GM12865 (cell line): ENCODE data around the gene SCAMP4.
A peak's percentile ranks its signal among the peaks of the same experiment; 100 is the strongest.
"Not testable (repeated sequence)": the region's sequence is repeated elsewhere in the genome, so short reads cannot be mapped to it uniquely, and the experiment has no call there.

Experiments used
- DNase-seq: peaks from one replicate; pipeline ENCODE4 v3.0.0; 2010; ENCODE audit warnings: low read depth
- H3K4me3 ChIP-seq: 2 replicates; pipeline ENCODE4 v1.5.1; 2011; ENCODE audit warnings: mild to moderate bottlenecking, low read depth, low read length, control low read depth
- TF ChIP-seq, protein P1 (sequence below): IDR thresholded peaks from 2 replicates; pipeline ENCODE4 v1.5.1; 2011; ENCODE audit warnings: low read length, control low read depth, low read depth, inconsistent platforms; ENCODE audit not compliant: insufficient read depth; ENCODE audit errors: missing control alignments

SCAMP4 gene

DNA sequence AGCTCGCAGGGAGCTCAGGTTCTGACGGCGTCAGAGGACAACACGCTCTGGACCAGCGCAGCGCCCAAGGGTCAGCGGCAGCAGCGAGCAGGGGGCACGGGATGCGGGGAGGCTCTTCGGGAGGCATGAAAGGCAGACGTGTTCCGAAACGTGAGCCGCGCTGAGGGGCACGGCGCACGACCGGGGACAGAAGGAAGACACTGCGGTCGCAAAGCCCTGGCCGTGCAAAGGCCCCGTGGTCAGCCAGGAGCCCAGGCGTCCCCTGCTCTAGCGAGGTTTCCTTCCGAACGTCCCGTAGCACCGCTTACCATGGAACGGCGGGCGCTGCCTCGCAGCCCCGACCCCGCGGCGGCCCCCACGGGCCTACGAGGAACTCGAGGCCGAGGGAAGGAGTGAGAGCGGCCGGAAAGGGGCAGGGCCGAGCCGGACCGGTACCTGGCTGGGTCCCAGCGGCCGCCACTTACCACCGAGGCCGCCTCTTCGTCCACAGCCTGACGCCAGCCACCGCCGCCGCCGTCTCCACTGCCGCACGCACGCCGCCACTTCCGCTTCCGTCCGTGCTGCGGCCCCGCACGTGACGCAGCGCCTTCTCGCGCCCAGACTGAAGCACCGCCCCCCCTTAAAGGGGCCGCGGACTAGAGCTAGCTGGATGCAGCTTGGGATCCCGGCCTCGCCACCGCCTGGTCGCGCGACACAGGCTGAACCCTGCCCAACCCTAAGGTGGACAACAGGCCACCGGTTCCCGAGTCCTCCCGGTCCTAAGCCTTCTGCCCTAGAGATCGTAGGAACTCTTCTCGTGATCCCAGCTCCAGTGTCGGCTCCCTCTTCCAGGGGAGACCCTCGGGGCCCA lies 29.3 kb upstream of the SCAMP4 start:
- TF ChIP-seq, protein P1, sequence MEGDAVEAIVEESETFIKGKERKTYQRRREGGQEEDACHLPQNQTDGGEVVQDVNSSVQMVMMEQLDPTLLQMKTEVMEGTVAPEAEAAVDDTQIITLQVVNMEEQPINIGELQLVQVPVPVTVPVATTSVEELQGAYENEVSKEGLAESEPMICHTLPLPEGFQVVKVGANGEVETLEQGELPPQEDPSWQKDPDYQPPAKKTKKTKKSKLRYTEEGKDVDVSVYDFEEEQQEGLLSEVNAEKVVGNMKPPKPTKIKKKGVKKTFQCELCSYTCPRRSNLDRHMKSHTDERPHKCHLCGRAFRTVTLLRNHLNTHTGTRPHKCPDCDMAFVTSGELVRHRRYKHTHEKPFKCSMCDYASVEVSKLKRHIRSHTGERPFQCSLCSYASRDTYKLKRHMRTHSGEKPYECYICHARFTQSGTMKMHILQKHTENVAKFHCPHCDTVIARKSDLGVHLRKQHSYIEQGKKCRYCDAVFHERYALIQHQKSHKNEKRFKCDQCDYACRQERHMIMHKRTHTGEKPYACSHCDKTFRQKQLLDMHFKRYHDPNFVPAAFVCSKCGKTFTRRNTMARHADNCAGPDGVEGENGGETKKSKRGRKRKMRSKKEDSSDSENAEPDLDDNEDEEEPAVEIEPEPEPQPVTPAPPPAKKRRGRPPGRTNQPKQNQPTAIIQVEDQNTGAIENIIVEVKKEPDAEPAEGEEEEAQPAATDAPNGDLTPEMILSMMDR: no peak
- peak; percentile 96 for DNase-seq
- peak overlapping the region; percentile 97 for H3K4me3 ChIP-seq

DNA sequence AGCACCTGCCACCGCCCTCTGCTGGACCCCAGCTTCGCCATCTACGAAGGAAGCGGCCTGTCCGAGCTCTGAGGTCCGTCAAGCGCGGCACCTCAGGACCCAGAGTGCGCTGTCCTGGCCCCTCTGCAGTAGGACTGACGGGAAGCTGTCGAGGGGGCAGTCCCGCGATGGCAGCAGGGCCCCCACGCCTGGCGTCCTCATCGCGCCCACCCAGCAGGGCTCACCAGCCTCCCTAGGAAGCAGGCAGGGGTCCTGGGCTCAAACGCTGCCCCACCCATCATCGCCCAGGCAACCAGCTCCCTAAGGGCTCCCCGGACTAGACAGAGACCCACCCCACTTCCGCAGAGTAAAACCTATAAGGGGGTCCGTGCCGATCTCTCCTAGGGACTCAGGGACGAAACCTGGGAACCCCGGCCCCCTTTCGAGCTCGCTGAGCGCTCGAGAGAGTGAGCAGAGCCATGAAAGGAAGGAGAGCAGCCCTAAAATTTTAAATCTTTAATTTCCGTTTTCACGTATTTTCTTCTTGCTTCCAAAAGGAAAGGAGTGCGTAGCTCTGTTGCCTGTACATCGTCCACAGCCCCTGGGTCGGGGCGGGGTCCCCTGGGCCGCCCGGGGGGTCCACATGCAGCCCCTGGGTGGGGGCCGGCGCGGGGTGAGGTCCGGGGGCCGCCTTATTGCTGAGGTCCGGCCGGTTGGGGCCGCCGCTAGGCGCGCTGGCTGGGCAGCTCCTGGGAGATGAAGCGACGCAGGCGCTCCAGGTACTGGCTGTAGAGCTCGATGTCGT lies 28.5 kb upstream of the SCAMP4 start:
- H3K4me3 ChIP-seq: peak overlapping the region; percentile 97
- DNase-seq: peak; percentile 29

DNA sequence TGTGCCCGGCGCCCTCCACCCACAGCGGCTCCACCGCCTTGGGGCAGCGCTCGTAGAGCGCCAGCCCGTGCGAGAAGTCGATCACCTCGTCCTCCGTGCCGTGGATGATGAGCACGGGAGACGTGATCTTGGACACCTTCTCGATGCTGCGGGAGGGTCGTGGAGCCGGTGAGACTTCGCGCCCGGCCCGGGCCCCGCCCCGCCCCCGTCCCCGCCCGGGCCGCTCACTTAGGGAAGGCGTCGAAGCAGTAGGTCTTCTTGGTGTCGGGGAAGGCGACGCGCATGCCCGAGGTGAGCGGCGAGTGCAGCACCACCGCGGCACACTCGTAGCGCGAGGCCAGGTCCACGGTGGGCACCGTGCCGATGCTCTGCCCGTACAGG lies 27.9 kb upstream of the SCAMP4 start:
- DNase-seq, H3K4me3 ChIP-seq: not testable (repeated sequence)

DNA sequence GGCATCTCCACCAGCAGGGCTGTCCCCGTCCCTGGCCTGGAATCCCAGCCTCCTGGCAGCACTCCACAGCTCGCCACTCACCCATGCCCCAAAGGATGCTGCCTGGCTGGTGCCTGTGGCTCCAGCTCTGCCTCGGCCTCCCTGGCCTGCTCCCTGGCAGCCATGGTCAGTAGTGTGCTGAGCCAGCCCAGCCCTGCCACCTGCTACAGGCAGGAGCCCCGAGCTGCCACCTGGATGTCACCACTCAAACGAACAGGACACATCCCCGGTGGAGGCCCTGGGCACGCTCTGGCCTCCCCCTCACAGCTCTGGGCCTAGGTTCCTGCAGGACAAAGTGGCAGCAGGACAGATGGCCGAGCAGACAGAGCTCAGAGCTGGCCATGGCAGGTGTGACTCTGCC lies 26.6 kb upstream of the SCAMP4 start:
- not testable (repeated sequence) for DNase-seq, H3K4me3 ChIP-seq

DNA sequence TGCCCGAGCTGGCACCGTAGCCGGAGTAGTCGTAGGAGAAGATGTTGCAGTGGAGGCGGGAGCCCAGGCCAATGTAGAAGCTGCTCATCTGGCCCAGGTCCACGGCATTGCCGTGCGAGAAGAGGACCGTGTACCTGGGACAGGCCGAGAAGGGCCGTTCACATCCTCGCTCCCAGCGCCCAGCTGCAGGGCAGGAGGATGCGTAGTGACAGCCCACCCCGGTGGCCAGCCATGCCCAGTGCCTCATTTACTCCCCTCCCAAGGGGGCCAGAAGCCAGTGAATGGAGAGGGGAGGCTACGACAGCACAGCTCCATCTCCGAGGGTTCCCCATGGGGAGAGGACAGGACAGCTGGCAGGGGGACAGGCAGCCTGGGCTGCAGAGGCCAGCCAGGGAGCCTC lies 25.2 kb upstream of the SCAMP4 start:
- H3K4me3 ChIP-seq: not testable (repeated sequence)

DNA sequence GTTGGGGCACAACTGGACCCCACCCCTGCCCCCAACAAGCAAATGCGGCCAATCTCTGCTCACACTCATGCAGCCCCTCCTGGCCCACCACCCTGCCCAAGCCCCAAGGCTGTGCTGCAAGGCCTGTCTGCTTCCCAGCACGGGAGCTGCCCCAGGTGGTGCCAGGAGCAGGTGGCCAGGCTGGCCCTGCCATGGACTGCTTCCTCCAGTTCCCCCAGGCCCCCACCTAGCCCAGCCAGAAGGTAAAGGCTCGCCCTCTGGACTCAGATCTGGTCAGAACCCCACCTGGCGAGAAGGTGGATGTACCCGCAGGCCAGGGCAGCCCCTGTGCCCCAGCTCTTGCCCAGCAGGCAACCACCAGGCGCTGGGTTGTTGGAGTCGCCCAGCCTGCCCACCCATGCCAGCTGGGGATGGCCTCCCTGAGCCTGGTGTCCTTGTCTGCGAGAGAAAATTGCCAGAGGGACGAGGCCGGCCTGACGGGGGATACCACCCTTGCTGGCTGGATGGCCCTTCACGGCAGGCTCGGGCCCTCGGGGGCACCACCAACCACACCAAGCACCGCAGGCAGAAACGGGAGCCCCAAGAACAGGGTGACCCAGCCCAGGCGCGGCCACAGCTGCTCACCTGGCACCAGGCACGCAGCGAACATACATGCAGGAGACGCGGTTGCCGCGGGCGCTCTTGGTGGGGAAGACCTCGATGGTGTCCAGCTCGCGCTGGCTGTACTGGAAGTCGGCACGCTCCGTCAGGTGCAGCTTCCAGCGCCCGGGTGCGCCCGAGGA lies 24.4 kb upstream of the SCAMP4 start:
- H3K4me3 ChIP-seq: no peak overlapping the region
- DNase-seq: no peak
- TF ChIP-seq, protein P1: no peak

More for the DNA sequence above, 25.2 kb upstream of the SCAMP4 start:
- DNase-seq: not testable (repeated sequence)

DNA sequence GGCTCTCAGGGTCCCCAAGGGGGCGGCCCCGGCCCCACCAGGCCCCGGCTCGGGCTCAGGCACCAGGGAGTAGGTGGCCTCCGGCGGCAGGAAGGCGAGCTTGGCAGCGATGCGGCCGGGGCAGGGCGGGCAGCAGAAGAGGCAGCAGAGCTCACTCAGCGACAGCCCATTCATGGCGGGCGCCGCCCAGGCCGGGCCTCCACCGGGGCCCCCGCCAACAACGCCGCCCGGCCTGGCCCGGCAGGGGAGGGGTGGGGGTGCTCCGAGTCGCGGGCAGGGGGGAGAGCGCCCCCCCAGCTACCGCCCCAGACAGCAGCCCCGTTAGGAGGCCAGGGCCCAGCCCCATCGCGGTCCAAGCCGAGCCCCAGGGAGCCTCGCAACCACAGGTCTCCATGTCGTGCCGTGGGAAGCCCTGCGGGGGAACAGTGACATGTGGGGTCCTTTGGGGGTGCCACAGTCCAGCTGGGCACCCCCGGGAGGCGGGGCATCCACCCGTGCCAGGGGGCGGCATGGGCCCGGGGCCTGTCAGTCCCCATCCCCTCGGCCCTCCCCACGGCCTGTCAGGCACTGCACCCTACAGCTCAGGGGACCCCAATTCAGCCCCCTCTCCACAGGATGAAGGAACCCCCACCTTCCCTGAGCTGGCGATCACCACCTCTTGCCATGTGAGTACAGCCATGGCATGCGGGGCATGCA lies 23.7 kb upstream of the SCAMP4 start:
- DNase-seq, H3K4me3 ChIP-seq: not testable (repeated sequence)

DNA sequence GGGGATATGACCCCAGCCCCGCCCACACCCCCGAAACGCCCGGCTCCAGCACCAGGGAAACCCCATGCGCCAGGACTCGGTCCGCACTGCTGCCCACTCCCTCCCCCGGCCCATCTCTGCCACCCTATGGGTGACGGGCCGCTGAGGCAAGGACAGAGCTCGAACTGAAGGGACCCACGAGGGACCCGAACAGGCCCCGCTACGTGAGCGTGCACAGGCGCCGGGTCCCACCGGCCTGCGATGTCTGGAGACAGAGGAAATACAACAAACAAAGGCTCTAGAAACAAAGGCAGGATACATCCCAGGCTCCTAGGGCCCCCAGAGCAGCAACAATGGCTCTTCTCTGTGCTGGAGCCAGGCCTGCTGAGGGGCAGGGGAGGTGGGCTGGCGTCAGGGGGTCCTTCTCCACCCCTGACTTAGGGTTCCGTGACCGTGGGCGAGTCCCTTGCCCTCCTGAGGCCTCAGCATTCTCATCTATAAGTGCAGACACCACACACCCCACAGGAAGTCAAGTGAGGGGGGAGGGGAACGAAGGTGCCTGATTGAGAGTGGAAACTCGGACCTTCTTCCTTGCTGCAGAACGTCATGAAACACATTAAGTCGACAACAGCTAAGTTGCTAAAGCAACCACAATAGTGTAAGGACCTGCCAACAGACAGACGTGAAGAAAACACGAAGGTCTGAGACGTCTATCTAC lies 23.0 kb upstream of the SCAMP4 start:
- TF ChIP-seq, protein P1: no peak
- DNase-seq: peak; percentile 68
- H3K4me3 ChIP-seq: no peak overlapping the region
